Left renal pelvis (tissue), 4 donors: ENCODE data around the gene GPRC6A. TPM values are rescaled to one million over a fixed set of nuclear protein-coding genes. Genes with fewer than 3 reads are reported as not detected.
"Not testable (repeated sequence)": the region's sequence is repeated elsewhere in the genome, so short reads cannot be mapped to it uniquely, and the experiment has no call there.

Experiments
- DNase-seq, 4 donors: peaks; one replicate each; pipeline ENCODE4 v3.0.0-alpha.2; 2013; ENCODE audit warnings: low read depth in 4 of 4, low spot score in 3 of 4
- polyA plus RNA-seq, 4 donors: library from polyadenylated mRNA; unstranded; fragments of 120-200 nt; gene quantifications; one replicate each; pipeline ENCODE4 v1.2.1, GENCODE V29; 2013; ENCODE audit not compliant: insufficient read length in 4 of 4

Gene GPRC6A, protein sequence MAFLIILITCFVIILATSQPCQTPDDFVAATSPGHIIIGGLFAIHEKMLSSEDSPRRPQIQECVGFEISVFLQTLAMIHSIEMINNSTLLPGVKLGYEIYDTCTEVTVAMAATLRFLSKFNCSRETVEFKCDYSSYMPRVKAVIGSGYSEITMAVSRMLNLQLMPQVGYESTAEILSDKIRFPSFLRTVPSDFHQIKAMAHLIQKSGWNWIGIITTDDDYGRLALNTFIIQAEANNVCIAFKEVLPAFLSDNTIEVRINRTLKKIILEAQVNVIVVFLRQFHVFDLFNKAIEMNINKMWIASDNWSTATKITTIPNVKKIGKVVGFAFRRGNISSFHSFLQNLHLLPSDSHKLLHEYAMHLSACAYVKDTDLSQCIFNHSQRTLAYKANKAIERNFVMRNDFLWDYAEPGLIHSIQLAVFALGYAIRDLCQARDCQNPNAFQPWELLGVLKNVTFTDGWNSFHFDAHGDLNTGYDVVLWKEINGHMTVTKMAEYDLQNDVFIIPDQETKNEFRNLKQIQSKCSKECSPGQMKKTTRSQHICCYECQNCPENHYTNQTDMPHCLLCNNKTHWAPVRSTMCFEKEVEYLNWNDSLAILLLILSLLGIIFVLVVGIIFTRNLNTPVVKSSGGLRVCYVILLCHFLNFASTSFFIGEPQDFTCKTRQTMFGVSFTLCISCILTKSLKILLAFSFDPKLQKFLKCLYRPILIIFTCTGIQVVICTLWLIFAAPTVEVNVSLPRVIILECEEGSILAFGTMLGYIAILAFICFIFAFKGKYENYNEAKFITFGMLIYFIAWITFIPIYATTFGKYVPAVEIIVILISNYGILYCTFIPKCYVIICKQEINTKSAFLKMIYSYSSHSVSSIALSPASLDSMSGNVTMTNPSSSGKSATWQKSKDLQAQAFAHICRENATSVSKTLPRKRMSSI
- polyA plus RNA-seq: under 1 TPM in 2 of 4 donors, not detected in 2; 0.33 to 0.43 TPM

DNA sequence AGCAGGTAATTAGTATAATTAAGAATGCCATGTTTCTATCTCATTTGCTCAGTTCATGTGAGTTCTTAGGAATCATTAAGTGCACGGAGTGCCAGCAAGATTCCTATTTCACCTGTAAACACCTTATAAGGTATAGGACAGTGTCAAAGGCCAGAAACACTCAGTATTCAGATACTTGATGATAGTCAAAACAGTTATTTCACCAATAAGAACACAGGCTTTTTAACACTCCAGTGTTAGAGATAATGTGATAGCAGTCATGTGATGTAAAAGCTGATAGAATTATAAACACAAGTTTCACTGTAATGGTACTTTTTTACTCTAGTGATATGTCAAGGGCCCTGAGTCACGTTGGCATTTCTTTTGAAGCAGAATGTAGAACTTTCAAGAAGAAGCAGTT lies at the start of gene GPRC6A:
Gene GPRC6A (minus strand): TSS at position 101 of the 400 bp plus-strand sequence. CDS start 70 bp downstream, at position 31.
- no peak for DNase-seq

DNA sequence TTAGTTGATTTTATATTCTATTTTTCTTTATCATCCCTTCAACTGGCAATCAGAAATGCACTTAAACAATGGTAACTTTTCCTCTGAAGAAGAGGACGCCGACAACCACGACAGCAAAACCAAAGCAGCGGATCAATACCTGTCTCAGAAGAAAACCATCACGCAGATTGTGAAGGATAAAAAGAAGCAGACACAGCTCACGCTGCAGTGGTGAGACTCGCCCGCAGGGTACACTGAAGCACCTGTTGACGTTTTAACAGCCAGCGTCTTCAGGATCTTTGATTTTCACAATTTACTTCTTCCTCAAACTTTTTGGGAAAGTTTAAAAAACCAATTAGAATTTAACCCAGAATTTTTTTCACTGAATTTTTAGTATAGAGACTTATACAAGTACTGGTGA lies 48.9 kb upstream of the GPRC6A start:
- DNase-seq: no peak

GRCh38 chr6:116876635-116877611 lies 48.0 kb upstream of the GPRC6A start, which contains the start of gene RFX6:
Gene RFX6, plus strand, starts transcription at chr6:116877242. Its CDS starts 34 bp downstream, at chr6:116877276.
- DNase-seq: no peak

DNA sequence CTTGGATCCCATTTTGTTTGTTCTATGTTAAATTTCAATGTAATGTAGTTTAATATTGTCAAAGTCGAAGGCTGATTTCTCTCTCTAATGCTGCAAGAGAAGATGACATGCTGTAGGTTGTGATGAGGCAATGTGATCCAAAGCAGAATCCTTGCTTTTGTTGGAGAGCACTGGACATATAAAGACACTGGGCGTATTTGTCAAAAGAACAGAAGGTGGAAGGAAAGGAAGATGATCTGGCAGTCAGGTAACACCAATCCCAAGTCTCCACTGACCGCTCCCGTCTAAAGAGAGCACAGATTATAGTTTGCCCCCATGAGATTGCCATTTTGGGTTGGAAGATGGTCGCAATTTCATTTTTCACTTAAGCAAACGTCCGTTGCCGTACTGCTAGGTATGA lies 47.2 kb upstream of the GPRC6A start:
- DNase-seq: no peak

GRCh38 chr6:116872771-116873170 lies 43.9 kb upstream of the GPRC6A start:
- no peak for DNase-seq

GRCh38 chr6:116866281-116866871 lies 37.5 kb upstream of the GPRC6A start:
- no peak for DNase-seq

DNA sequence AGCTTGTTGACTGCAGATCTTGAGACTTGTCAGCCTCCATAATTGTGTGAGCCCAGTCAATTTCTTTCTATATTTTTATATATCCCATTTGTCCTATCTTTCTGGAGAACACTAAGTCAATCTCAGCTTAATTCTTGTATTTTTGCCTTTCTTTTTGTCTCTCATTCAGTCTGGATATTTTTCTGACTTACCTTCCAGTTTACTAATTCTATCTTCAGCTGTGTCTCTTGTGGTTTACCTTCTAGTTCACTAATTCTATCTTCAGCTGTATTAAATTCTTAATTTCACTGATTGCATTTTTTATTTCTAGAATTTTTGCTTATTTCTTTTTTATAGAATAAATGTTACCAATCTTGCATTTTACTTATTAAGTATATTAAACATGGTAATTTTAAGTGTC lies 30.4 kb upstream of the GPRC6A start:
- no peak for DNase-seq

GRCh38 chr6:116858060-116858459 lies 29.2 kb upstream of the GPRC6A start:
- no peak for DNase-seq

GRCh38 chr6:116847227-116847626 lies 18.3 kb upstream of the GPRC6A start:
- peak in 1 of 4 donors; percentile 24 for DNase-seq

DNA sequence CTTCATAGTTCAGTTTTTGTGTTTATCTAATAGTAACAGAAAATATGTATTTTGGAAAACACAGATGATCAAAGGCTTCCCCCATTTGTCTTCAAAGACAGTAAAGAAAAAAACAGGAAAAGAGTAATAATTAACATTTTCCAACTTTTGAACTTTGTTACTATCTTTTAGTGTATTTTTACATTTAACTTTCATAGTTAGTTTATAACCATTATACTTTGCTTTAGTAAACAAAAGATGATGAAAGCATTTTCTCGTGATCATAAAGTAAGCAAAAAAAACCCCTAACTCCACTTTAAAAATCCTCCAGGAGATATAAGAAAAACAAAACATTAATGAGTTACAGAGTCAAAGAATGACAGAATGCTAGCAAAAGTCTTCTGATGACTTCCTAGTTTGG lies 13.6 kb upstream of the GPRC6A start:
- DNase-seq: no peak

GRCh38 chr6:116840091-116840490 lies 11.2 kb upstream of the GPRC6A start:
- no peak for DNase-seq

- no peak for DNase-seq
These were observed 7.9 kb upstream of the GPRC6A start for GRCh38 chr6:116836606-116837342.

- DNase-seq: not testable (repeated sequence)
These were observed 5.6 kb upstream of the GPRC6A start for GRCh38 chr6:116834526-116834925.

DNA sequence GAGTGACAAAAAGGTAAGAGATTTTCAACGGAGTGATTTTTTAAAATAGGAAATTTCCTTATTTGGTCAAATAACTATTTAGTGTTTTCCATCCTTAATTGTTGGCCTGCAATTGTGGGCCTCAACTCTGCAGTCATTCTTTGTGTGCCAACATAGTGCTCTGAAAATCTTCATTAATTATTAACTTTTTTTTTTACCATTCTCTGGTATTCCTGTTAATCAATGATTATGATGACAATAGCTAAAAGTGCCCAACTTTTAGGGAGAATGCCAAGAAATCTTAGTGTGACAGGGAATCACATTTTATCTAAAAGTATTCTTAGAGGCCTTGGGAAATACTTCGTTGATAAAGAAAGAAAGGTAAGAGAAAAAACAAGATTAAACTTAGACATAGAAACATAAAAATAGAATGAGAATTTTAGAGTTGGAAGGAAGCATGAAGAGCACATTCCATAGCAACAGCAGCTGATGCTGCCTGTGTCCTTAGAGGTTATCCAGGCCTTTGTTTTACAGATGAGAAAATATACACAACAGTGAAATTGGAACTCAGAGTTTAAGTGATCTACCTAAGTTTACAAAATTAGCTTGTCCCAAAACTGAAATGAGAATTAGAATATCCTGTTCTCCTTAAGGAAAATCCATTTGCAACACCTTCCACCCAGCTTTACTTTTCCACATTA lies 1.2 kb downstream of the GPRC6A start:
- no peak for DNase-seq

- DNase-seq: not testable (repeated sequence)
These were observed 12.5 kb downstream of the GPRC6A start for GRCh38 chr6:116816336-116816735.

GRCh38 chr6:116812051-116812650 lies 16.7 kb downstream of the GPRC6A start:
- DNase-seq: no peak

- no peak for DNase-seq
These were observed 26.9 kb downstream of the GPRC6A start for GRCh38 chr6:116801971-116802370.

GRCh38 chr6:116799945-116800344 lies 28.9 kb downstream of the GPRC6A start:
- no peak for DNase-seq
